Large intestine (tissue), 3 donors: ENCODE measurements around the gene NHERF2. TPM values are rescaled to one million over a fixed set of nuclear protein-coding genes. Genes with fewer than 3 reads are reported as not detected.

ENCODE experiments used
- DNase-seq, 2 donors: peaks; one replicate each; pipeline versions ENCODE4 v3.0.0 to v3.0.0-alpha.2; 2013
- H3K27ac ChIP-seq: one replicate; pipeline ENCODE4 v1.5.1; 2013; ENCODE audit warnings: low read length
- H3K27me3 ChIP-seq: 2 replicates; pipeline ENCODE4 v1.6.1; 2013; ENCODE audit warnings: low read length; ENCODE audit not compliant: control insufficient read depth, insufficient read depth
- H3K36me3 ChIP-seq: 2 replicates; pipeline ENCODE4 v1.6.1; 2013; ENCODE audit warnings: low read length; ENCODE audit not compliant: control insufficient read depth, insufficient read depth
- H3K4me1 ChIP-seq: one replicate; pipeline ENCODE4 v1.6.1; 2013; ENCODE audit warnings: low read length; ENCODE audit not compliant: control insufficient read depth, insufficient read depth
- H3K4me3 ChIP-seq: one replicate; pipeline ENCODE4 v1.5.1; 2013; ENCODE audit warnings: low read length
- H3K9me3 ChIP-seq: one replicate; pipeline ENCODE4 v1.6.1; 2013; ENCODE audit warnings: mild to moderate bottlenecking, low read depth, low read length, moderate library complexity; ENCODE audit not compliant: control insufficient read depth
- WGBS: methylation state at CpG from one replicate; pipeline ENCODE4 v1.1.5; 2013; ENCODE audit warnings: low lambda C conversion rate; ENCODE audit not compliant: insufficient coverage; 5-methylcytosine and 5-hydroxymethylcytosine counted together
- polyA plus RNA-seq: library from polyadenylated mRNA; unstranded; fragments of 120-200 nt; gene quantifications from one replicate; pipeline ENCODE4 v1.2.1, GENCODE V29; 2013

NHERF2 gene
- polyA plus RNA-seq, 1 donor, result 32.3 TPM

GRCh38 chr16:2036200-2036966 is 9.7 kb downstream of the NHERF2 start:
- no CpG with 5 or more reads among the region's 47 CpGs for WGBS
- Histone ChIP-seq H3K27me3 (no peaks in the 10 kb centered on the region), H3K4me3 (no peak overlapping the region), H3K4me1 (peaks cover 59% of the 10 kb centered on the region), H3K27ac (peak overlapping the region; percentile 40), H3K36me3 (peaks cover 27% of the 10 kb centered on the region), H3K9me3 (peaks cover 12% of the 10 kb centered on the region)
- no peak for DNase-seq

- Histone ChIP-seq H3K4me1 (peaks cover 62% of the 10 kb centered on the region), H3K4me3 (no peak overlapping the region), H3K27ac (peak overlapping the region; percentile 77), H3K27me3 (no peaks in the 10 kb centered on the region), H3K36me3 (peaks cover 29% of the 10 kb centered on the region), H3K9me3 (peaks cover 12% of the 10 kb centered on the region)
- no CpG with 5 or more reads among the region's 15 CpGs for WGBS
- DNase-seq, result no peak
Observed at GRCh38 chr16:2037115-2037514, 10.4 kb downstream of the NHERF2 start.

DNA sequence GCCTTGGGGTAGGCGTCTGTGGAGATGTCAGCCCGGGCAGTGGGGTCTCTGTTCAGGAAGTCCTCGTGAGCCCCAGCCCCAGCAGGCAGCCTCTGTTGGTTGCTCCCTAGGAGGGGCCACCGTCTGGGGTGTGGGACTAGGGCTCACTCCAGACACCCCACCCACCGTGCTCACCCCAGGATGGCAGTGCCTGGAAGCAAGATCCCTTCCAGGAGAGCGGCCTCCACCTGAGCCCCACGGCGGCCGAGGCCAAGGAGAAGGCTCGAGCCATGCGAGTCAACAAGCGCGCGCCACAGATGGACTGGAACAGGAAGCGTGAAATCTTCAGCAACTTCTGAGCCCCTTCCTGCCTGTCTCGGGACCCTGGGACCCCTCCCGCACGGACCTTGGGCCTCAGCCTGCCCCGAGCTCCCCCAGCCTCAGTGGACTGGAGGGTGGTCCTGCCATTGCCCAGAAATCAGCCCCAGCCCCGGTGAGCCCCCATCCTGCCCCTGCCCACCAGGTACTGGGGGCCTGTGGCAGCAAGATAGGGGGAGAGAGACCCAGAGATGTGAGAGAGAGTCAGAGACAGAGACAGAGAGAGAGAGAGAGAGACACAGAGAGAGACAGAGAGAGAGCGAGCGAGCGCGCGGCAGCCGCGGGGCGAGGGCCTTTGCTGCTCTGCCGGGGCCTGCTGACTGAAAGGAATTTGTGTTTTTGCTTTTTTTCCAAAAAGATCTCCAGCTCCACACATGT is 11.1 kb downstream of the NHERF2 start:
- peak overlapping the region; percentile 77 for H3K27ac ChIP-seq
- H3K4me1 ChIP-seq, result peaks cover 65% of the 10 kb centered on the region
- peaks cover 12% of the 10 kb centered on the region for H3K9me3 ChIP-seq
- DNase-seq, result no peak
- H3K27me3 ChIP-seq, result no peaks in the 10 kb centered on the region
- H3K36me3 ChIP-seq, result peaks cover 27% of the 10 kb centered on the region
- WGBS, result 93% methylated on average over 5 of the region's 29 CpGs
- H3K4me3 ChIP-seq, result no peak overlapping the region

GRCh38 chr16:2038382-2039231 is 11.9 kb downstream of the NHERF2 start:
- no CpG with 5 or more reads among the region's 41 CpGs for WGBS
- Histone ChIP-seq H3K27me3 (no peaks in the 10 kb centered on the region), H3K4me3 (no peak overlapping the region), H3K4me1 (peaks cover 58% of the 10 kb centered on the region), H3K36me3 (peaks cover 32% of the 10 kb centered on the region), H3K9me3 (peaks cover 12% of the 10 kb centered on the region), H3K27ac (peak overlapping the region; percentile 79)
- DNase-seq, result peak; percentile 41 to 43

- no peak overlapping the region for H3K4me3 ChIP-seq
- DNase-seq, result peak; percentile 82 to 84
- H3K4me1 ChIP-seq, result peaks cover 55% of the 10 kb centered on the region
- H3K36me3 ChIP-seq, result peaks cover 33% of the 10 kb centered on the region
- H3K27me3 ChIP-seq, result no peaks in the 10 kb centered on the region
- no CpG with 5 or more reads among the region's 29 CpGs for WGBS
- peaks cover 9% of the 10 kb centered on the region for H3K9me3 ChIP-seq
- H3K27ac ChIP-seq, result peak overlapping the region; percentile 79
Observed at GRCh38 chr16:2039274-2040031, 12.8 kb downstream of the NHERF2 start.

GRCh38 chr16:2040041-2040786 is 13.5 kb downstream of the NHERF2 start:
- DNase-seq, result no peak
- peaks cover 35% of the 10 kb centered on the region for H3K36me3 ChIP-seq
- H3K4me3 ChIP-seq, result no peak overlapping the region
- peaks cover 9% of the 10 kb centered on the region for H3K9me3 ChIP-seq
- peak overlapping the region; percentile 79 for H3K27ac ChIP-seq
- peaks cover 49% of the 10 kb centered on the region for H3K4me1 ChIP-seq
- no peaks in the 10 kb centered on the region for H3K27me3 ChIP-seq
- no CpG with 5 or more reads among the region's 24 CpGs for WGBS

- WGBS, result no CpG with 5 or more reads among the region's 20 CpGs
- Histone ChIP-seq H3K4me1 (peaks cover 42% of the 10 kb centered on the region), H3K27ac (no peak overlapping the region), H3K36me3 (peaks cover 39% of the 10 kb centered on the region), H3K9me3 (peaks cover 6% of the 10 kb centered on the region), H3K27me3 (no peaks in the 10 kb centered on the region), H3K4me3 (no peak overlapping the region)
- no peak for DNase-seq
Observed at GRCh38 chr16:2040787-2041522, 14.3 kb downstream of the NHERF2 start.

GRCh38 chr16:2042171-2042985 is 15.7 kb downstream of the NHERF2 start:
- peaks cover 36% of the 10 kb centered on the region for H3K4me1 ChIP-seq
- peak overlapping the region; percentile 42 for H3K27ac ChIP-seq
- H3K36me3 ChIP-seq, result peaks cover 28% of the 10 kb centered on the region
- peaks cover 6% of the 10 kb centered on the region for H3K9me3 ChIP-seq
- no CpG with 5 or more reads among the region's 22 CpGs for WGBS
- no peak for DNase-seq
- H3K4me3 ChIP-seq, result no peak overlapping the region
- no peaks in the 10 kb centered on the region for H3K27me3 ChIP-seq
